ENCODE measurements around the gene EIF4ENIF1.
"Not testable (repeated sequence)": the region's sequence is repeated elsewhere in the genome, so short reads cannot be mapped to it uniquely, and the experiment has no call there.

The EIF4ENIF1 gene

GRCh38 chr22:31442768-31443489 lies 46.7 kb downstream of the EIF4ENIF1 start:
- DNase-seq, result no peak

- DNase-seq, result no peak
Observed at GRCh38 chr22:31441652-31442051, 48.0 kb downstream of the EIF4ENIF1 start.

- DNase-seq, result no peak
Observed at GRCh38 chr22:31440681-31441080, 49.0 kb downstream of the EIF4ENIF1 start.

GRCh38 chr22:31439808-31440207 lies 49.8 kb downstream of the EIF4ENIF1 start:
- DNase-seq, result peak; percentile 37

GRCh38 chr22:31436132-31436531 lies 53.5 kb downstream of the EIF4ENIF1 start:
- DNase-seq, result peak; percentile 26

- no peak for DNase-seq
Observed at GRCh38 chr22:31431950-31432349, 57.7 kb downstream of the EIF4ENIF1 start.

GRCh38 chr22:31425331-31426050 lies 64.2 kb downstream of the EIF4ENIF1 start:
- DNase-seq, result no peak

GRCh38 chr22:31402350-31402749 lies 87.3 kb downstream of the EIF4ENIF1 start:
- not testable (repeated sequence) for DNase-seq

- peak; percentile 27 for DNase-seq
Observed at GRCh38 chr22:31400023-31400397, 89.6 kb downstream of the EIF4ENIF1 start.

- DNase-seq, result peak; percentile 98
Observed at GRCh38 chr22:31399211-31400022, 90.2 kb downstream of the EIF4ENIF1 start, which contains the start of gene DRG1. Gene DRG1, plus strand, starts transcription at chr22:31399604. Its CDS starts 80 bp downstream, at chr22:31399684.

GRCh38 chr22:31398231-31398630 lies 91.4 kb downstream of the EIF4ENIF1 start:
- DNase-seq, result peak; percentile 28

GRCh38 chr22:31394326-31394725 lies 95.3 kb downstream of the EIF4ENIF1 start:
- no peak for DNase-seq

- DNase-seq, result no peak
Observed at GRCh38 chr22:31393893-31394292, 95.7 kb downstream of the EIF4ENIF1 start.

All from femur (tissue), 1 donor.